Right lobe of liver (tissue), 4 donors: ENCODE data around the gene CCDC43.

Experiments
- POLR2A ChIP-seq: fragments of 450-650 bp; IDR thresholded peaks from one replicate; pipeline ENCODE4 v1.6.1; 2017; ENCODE audit warnings: antibody characterized with exemption, mild to moderate bottlenecking
- TF ChIP-seq, protein P1 (sequence below), 4 donors: fragments of 200-600 bp in 3 of 4; fragments of 450-650 bp in 1 of 4; IDR thresholded peaks; one replicate each; pipeline versions ENCODE4 v1.5.1 to v1.8.0; 2016 to 2022; ENCODE audit warnings: antibody characterized with exemption in 4 of 4, mild to moderate bottlenecking in 2 of 4
- donor health status: DM: no; HTN: no; CAD: no.
- donor health status: DM: no; HTN: no; CAD: no.
- donor health status: DM: no; HTN: yes; CAD: no.

DNA sequence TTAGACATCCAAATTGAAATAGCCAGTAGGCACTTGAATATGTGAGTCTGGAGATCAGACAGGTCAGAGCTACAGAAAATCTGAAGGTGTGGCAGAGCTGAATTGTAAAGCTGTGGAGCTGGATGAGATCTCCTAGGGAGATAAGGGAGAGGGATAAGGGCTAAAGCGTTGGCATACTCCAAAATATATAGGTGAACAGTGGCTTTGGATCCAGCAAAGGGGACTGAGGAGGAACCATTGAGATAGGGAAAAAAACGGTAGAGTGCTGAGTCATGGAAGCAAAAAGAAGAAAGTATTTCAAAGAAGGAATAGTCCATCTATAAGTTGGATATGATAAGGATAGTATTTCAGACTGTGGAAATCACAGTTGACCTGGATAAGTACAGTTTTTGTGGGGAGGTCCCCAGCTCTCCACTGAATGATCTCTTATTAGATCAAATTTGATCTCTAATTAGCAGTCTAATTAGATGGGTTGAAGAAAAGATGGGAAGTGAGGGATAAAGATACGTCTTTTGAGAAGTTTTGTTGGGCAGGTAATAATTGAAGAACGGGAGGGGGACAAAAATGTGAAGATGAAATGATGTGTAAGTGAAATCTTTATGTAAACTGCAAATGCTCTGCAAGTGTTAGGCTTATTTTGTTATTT is 18.3 kb upstream of the CCDC43 start:
- TF ChIP-seq POLR2A = no peak
- TF ChIP-seq, protein P1, sequence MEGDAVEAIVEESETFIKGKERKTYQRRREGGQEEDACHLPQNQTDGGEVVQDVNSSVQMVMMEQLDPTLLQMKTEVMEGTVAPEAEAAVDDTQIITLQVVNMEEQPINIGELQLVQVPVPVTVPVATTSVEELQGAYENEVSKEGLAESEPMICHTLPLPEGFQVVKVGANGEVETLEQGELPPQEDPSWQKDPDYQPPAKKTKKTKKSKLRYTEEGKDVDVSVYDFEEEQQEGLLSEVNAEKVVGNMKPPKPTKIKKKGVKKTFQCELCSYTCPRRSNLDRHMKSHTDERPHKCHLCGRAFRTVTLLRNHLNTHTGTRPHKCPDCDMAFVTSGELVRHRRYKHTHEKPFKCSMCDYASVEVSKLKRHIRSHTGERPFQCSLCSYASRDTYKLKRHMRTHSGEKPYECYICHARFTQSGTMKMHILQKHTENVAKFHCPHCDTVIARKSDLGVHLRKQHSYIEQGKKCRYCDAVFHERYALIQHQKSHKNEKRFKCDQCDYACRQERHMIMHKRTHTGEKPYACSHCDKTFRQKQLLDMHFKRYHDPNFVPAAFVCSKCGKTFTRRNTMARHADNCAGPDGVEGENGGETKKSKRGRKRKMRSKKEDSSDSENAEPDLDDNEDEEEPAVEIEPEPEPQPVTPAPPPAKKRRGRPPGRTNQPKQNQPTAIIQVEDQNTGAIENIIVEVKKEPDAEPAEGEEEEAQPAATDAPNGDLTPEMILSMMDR (IDR thresholded peaks at IDR 0.05) = no peak
